KG1 (cell line): ENCODE results near the gene PHC2.

Experiments
- DNase-seq: peaks from one replicate; lab custom pipeline; 2025; lab: John Stamatoyannopoulos, UW

PHC2 gene

GRCh38 chr1:33369764-33370163, 61.1 kb downstream of the PHC2 start:
- no peak for DNase-seq

DNA sequence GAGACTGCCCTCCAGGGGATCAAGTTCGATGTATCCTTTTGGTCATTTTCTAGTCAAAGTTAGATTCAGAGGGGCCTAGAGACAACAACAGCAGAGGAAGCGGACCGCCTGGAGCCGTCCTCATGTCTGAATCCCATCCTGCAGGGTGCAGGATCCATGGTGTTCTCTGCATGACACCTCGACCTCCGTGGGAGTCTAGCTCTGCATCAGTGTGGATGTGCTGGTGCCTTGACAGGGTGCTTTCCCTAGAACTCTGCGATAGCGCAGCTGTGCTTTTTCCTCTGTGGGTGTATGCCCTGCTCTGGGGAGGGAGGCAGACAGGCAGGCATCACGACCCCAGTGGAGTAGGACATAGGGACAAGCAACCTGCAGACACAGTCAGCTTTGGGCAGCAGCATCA, 61.8 kb downstream of the PHC2 start:
- DNase-seq = no peak

- DNase-seq = no peak
Observed at GRCh38 chr1:33368431-33368830, 62.5 kb downstream of the PHC2 start.

GRCh38 chr1:33367485-33368405, 63.1 kb downstream of the PHC2 start:
- peak; percentile 33 for DNase-seq

DNA sequence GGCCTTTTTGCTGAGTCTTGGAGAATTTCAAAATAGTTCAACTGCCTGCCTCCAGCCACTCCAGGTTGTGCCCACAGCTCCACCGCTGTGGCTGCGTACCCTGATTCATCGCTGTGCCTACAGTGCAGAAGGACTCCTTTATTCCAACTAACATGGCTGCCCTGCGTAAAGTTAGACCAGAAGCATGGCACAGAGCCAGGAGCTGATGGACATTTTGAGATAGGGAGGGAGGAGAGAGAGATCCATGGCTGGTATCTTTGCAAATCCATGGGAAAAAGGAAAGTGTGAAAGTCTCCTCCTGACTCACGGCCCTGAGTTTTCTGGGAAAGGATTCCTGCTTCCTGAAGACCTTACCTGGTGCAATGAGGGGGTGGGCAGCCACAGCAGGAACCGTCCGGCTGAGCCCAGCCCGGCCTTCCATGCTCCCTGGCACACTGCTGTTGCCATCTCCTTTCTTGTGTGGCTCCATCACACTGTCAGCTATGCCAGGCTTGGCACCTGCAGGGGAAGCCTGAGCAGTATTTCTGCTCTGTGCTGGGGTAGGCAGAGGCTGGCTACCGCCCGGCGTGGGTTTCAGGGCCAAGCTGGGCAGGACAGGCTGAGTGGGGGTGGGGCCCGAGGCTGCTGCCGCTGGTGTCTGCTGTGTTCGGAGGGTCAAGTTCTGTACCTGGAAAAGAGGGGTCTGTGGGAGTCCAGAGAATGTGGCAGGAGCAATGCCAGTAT, 64.0 kb downstream of the PHC2 start:
- no peak for DNase-seq

- no peak for DNase-seq
Observed at GRCh38 chr1:33365560-33365997, 65.3 kb downstream of the PHC2 start.

DNA sequence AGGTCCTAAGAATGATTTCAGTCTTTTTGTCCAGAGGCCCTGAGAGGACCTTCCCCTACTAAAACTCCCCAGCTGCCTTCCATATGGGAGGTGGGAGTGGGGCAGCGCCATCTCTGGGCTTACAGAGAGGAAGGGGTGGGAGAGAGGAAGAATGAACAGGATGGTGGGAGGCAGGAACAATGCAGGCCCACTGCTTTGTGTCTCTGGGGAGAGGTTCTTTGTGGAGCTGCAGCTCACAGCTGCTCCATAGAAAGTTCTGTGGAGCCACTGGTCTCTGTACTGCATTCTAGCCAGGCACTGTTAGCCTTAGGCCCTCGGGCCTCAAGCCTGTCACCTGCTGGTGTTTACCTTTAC, 66.4 kb downstream of the PHC2 start:
- no peak for DNase-seq

DNA sequence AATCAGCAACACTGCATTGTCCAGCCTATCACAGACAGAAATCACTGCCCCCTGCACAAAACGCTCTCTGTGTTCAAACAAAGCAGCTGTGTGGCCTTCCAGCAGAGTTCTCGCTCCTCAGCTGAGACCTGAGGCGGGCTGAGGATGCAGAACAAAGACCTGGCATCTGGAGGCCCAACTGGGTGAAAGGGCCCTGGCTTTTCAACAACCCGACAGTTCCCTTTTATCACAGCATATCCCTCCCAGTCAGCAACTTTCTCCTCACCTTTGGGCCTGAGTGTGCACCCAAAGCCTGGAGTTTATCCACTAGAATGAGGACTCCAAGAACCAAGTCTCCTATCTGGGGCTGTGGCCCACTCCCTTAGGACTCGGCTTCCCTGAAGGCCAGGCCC, 67.4 kb downstream of the PHC2 start:
- DNase-seq = no peak

- no peak for DNase-seq
Observed at GRCh38 chr1:33363021-33363420, 67.9 kb downstream of the PHC2 start.

GRCh38 chr1:33361532-33362235, 69.2 kb downstream of the PHC2 start:
- no peak for DNase-seq

DNA sequence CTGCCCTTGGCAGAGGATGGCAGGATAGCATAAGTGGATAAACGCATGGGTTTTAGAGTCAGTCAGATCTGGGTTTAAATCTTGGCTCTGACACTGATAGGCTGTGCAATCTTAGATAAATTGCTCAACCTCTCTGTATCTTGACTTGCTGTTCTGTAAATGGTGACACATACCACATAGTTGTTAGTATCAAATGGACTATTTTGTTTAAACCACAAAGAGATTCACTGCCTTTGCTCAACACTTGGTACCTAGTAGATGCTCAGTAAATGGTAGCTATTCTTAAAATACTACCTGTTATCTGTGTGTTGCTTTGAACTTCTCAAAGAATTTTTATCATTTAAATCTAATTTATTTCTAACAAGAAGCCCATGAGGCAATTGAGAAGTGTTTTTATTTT, 70.5 kb downstream of the PHC2 start:
- DNase-seq = no peak

GRCh38 chr1:33359931-33360330, 71.0 kb downstream of the PHC2 start:
- DNase-seq = no peak

DNA sequence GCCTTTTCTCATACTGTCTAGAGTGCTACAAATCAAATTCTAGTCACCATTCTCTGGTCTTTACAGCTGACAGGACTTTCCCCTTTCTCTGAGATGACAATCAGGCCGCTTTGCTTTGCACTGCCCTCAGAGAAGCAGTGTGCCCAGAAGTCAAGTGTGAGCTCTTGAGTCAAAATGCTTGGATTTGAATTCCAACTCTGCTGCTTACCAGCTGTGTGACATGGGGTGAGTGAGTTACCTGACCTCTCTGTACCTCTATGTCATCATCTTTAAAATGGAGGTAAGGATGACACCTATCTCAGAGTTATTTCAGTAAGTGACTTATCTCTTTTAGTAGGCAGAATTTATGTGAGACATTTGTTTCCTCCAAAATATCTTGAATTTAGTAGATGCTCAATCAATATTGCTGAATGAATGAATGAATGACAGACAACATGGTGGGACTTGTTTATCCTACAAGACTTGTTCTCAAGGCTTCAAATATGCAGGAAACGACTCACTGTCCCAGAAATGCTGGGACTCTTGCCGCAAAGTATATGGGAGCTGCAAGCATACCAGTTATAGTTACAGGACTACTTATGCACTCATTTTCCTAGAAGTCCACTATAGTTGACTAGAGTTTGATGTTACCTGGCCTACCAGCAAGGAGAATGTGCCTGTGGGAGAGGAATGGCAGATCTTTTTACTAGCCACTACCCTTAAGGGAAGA, 71.9 kb downstream of the PHC2 start:
- DNase-seq = no peak

- DNase-seq = no peak
Observed at GRCh38 chr1:33358114-33358794, 72.6 kb downstream of the PHC2 start.

GRCh38 chr1:33357099-33357498, 73.8 kb downstream of the PHC2 start:
- DNase-seq = no peak

DNA sequence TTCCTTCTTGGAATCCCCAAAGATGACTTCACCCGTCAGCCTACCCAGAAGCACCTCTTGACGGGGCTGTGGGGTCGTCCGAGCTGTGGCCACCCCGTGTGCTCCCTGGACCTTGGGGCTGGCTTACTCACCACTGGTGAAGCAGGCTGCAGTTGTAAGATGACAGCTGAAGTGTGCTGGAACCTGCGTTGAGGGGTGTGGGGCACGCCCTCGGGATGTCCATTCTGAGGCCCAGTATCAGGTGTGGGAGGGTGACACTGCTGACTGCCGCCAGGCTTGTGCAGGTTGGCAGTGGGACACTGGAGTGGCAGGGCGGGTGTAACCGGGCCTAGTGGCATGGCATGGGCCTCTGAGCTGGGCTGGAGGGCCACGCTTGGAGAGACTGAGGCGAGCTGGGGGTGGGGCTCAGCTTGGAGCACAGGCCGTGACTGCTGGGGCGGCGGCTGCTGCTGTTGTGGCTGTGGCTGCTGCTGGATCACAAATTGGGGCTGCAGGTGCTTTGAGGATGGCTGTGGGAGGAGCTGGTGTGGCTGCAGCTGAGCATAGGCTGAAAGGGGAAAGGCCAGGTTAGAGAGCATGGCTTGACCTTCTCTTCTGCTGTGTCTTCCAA, 76.1 kb downstream of the PHC2 start:
- no peak for DNase-seq

- no peak for DNase-seq
Observed at GRCh38 chr1:33353531-33353930, 77.4 kb downstream of the PHC2 start.

DNA sequence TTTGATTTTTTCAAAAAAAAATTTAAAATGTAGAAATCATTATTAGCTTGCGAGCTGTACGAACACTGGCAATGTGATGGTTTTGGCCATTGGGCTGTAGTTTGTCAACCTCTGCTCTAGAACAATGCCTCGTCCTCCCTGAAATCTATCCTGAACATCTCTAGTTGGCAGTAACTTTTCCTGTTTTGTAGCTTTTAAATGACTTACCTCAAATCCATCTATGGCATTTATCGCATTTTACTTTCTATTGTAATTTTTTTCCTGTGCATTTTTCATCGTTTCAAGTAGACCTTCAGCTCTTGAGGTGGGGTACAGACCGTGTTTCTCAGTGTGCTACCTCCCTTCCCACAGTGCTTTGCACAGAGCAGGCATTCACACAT, 79.6 kb downstream of the PHC2 start:
- no peak for DNase-seq

DNA sequence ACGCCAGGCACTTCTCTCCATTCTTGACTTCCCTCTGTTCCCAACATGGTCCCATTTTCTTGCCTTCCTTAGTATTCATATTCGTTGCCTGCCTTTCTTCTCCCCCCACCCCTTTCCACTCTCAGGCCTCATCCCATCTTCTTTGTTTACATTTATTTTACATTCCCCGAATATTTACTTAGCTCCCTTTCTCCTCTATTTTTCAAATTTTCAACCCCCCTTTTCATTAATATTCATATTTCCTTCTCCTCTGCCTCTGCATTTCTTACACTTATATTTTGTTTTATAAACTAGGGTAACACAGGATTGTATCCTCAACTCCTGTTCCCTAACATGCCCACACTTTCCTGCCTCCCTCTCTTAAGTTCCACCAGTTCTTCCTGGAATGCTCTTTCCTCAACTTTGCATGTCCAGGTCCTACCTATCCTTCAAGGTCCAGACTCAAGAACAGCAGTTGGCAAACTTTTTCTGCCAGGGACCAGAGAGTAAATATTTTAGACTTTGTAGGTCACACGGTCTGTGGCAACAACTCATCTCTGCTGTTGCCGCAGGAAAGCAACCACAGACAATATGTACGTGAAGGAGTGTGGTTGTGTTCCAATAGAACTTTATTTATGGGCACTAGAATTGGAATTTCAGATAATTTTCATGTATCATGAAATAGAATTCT, 80.1 kb downstream of the PHC2 start:
- no peak for DNase-seq

DNA sequence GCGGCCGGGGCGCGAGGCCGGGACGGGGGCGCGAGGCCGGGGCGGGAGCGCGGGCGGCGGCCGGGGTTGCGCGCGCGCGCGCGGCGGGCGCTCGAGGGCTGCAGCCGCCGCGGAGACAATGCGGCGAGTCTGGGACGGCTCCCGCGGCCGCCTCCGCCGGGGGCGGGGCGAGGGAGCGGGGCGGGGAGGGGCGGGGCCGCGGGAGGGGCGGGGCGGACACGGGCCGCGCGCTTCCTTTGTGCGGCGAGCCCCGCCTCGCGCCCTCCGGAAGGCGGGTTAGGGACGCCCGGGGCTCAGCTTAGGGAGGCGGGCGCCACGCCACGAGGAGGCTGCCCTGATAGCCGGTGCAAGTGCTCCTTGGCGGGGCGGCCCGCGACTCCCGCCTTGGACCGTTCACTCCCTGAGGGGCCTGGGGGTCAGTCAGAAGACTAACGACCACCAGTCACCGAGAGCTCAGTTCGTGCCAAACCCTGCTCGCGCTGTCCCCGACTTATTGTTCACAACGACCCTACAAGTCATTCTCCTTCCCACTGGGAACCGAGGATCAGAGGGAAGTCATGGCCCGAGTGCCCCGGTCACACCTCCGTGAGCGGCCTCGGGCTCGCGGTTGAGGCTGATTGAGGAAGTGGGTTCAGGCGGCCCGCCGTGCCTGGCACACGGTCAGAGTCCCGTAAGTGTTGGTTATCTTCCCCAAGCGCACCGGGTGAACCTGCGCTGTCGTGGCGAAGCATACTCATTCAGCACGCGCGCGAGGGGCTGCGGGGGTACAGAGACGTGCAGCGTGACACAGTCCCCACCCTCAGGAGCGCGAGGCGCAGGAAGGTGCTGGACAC, 80.9 kb downstream of the PHC2 start:
- peak; percentile 72 for DNase-seq
